Breast epithelium (tissue), 3 donors: ENCODE measurements around the gene ITGB7.

ENCODE experiments used
- POLR2A ChIP-seq: fragments of 450-650 bp; IDR thresholded peaks from one replicate; pipeline ENCODE4 v1.6.1; 2016; ENCODE audit warnings: antibody characterized with exemption, mild to moderate bottlenecking, moderate library complexity
- POLR2AphosphoS5 ChIP-seq, 3 donors: sonication (generic); formaldehyde crosslinking; IDR thresholded peaks; one replicate each; pipeline ENCODE4 v1.6.1; 2017; ENCODE audit warnings: antibody characterized with exemption in 3 of 3
- TF ChIP-seq, protein P1 (sequence below), 3 donors: fragments of 450-650 bp; IDR thresholded peaks; one replicate each; pipeline ENCODE4 v1.5.1; 2016 to 2017; ENCODE audit warnings: antibody characterized with exemption in 3 of 3, mild to moderate bottlenecking in 3 of 3, moderate library complexity in 3 of 3

DNA sequence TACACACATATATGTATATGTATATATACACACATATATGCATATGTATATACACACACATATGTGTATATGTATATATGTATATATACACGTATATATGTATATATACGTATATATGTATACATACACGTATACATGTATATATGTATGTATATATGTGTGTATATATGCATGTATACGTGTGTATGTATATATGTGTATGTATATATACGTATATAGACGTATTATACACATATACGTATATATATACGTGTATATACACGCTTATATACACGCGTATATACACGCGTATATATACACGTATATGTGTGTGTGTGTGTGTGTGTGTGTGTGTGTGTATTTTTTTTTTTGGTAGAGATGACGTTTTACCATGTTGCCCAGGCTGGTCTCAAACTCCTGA lies 59.4 kb downstream of the ITGB7 start:
- TF ChIP-seq, protein P1, sequence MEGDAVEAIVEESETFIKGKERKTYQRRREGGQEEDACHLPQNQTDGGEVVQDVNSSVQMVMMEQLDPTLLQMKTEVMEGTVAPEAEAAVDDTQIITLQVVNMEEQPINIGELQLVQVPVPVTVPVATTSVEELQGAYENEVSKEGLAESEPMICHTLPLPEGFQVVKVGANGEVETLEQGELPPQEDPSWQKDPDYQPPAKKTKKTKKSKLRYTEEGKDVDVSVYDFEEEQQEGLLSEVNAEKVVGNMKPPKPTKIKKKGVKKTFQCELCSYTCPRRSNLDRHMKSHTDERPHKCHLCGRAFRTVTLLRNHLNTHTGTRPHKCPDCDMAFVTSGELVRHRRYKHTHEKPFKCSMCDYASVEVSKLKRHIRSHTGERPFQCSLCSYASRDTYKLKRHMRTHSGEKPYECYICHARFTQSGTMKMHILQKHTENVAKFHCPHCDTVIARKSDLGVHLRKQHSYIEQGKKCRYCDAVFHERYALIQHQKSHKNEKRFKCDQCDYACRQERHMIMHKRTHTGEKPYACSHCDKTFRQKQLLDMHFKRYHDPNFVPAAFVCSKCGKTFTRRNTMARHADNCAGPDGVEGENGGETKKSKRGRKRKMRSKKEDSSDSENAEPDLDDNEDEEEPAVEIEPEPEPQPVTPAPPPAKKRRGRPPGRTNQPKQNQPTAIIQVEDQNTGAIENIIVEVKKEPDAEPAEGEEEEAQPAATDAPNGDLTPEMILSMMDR (IDR thresholded peaks at IDR 0.05): no peak
- TF ChIP-seq POLR2A: no peak
- TF ChIP-seq POLR2AphosphoS5 (IDR thresholded peaks at IDR 0.05): no peak
